Measurements from ENCODE around the gene STAT1.

DNA sequence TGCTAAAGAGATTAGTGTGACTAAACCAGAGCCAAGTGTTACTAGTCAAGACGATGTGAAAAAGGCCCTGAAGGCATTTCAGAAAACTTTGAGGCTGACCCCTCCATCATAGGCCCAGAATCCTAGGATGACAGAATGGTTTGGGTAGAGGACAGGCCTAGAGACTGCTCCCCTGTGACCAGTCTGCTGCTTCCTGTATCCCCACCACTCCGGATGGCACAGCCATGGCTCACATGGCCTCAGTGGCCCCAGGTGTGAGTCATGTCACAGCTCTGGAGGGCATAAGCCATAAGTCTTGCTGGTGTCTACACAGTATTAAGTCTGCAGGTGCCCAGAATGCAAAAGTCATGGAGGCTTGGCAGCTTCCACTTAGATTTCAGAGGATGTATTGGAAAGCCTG lies 12.4 kb upstream of the STAT1 start:
- TF ChIP-seq, protein P1, sequence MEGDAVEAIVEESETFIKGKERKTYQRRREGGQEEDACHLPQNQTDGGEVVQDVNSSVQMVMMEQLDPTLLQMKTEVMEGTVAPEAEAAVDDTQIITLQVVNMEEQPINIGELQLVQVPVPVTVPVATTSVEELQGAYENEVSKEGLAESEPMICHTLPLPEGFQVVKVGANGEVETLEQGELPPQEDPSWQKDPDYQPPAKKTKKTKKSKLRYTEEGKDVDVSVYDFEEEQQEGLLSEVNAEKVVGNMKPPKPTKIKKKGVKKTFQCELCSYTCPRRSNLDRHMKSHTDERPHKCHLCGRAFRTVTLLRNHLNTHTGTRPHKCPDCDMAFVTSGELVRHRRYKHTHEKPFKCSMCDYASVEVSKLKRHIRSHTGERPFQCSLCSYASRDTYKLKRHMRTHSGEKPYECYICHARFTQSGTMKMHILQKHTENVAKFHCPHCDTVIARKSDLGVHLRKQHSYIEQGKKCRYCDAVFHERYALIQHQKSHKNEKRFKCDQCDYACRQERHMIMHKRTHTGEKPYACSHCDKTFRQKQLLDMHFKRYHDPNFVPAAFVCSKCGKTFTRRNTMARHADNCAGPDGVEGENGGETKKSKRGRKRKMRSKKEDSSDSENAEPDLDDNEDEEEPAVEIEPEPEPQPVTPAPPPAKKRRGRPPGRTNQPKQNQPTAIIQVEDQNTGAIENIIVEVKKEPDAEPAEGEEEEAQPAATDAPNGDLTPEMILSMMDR (conservative IDR thresholded peaks at IDR 0.05) = no peak
- TF ChIP-seq ZFX (IDR thresholded peaks at IDR 0.05) = no peak

All from C4-2B (cell line).